Stomach (tissue), 9 donors: Measurements from ENCODE around the gene POT1. TPM values are rescaled to one million over a fixed set of nuclear protein-coding genes. Genes with fewer than 3 reads are reported as not detected.

Experiments used
- DNase-seq, 2 donors: peaks; one replicate each; pipeline versions ENCODE4 v3.0.0 to v3.0.0-alpha.2; 2013 to 2019
- H3K27ac ChIP-seq, 5 donors: fragments of 200-600 bp in 4 of 5; sonication (generic) in 4 of 5; one replicate each; pipeline ENCODE4 v1.5.1; 2013 to 2019; ENCODE audit warnings: mild to moderate bottlenecking in 1 of 5, moderate library complexity in 1 of 5
- H3K27me3 ChIP-seq, 3 donors: fragments of 200-600 bp; sonication (generic); one replicate each; pipeline ENCODE4 v1.5.1; 2017 to 2019; ENCODE audit warnings: mixed run types in 1 of 3
- H3K36me3 ChIP-seq, 4 donors: fragments of 200-600 bp; sonication (generic); 1 replicate in 3 of 4; 2 replicates in 1 of 4; pipeline ENCODE4 v1.5.1; 2016 to 2019
- H3K4me1 ChIP-seq, 4 donors: fragments of 200-600 bp; sonication (generic); one replicate each; pipeline ENCODE4 v1.5.1; 2016 to 2019
- H3K4me3 ChIP-seq, 4 donors: fragments of 200-600 bp; sonication (generic) in 3 of 4; one replicate each; pipeline ENCODE4 v1.5.1; 2016 to 2019; ENCODE audit warnings: mild to moderate bottlenecking in 1 of 4
- H3K9me3 ChIP-seq, 4 donors: fragments of 200-600 bp; sonication (generic); one replicate each; pipeline ENCODE4 v1.5.1; 2016 to 2019
- EP300 ChIP-seq: sonication (generic); formaldehyde crosslinking; IDR thresholded peaks from one replicate; pipeline ENCODE4 v1.6.1; 2017; ENCODE audit warnings: antibody characterized with exemption
- POLR2A ChIP-seq, 4 donors: fragments of 450-650 bp; IDR thresholded peaks; one replicate each; pipeline ENCODE4 v1.6.1; 2016; ENCODE audit warnings: antibody characterized with exemption in 4 of 4, control low read depth in 2 of 4, mild to moderate bottlenecking in 1 of 4, moderate library complexity in 1 of 4
- POLR2AphosphoS5 ChIP-seq, 3 donors: sonication (generic); formaldehyde crosslinking; IDR thresholded peaks; one replicate each; pipeline ENCODE4 v1.6.1; 2016; ENCODE audit warnings: antibody characterized with exemption in 3 of 3
- WGBS, 5 donors: extraction: QIAGEN DNeasy Blood & Tissue Kit in 3 of 5; methylation state at CpG; one replicate each; pipeline versions ENCODE4 v1.1.5 to v1.1.7; 2013 to 2018; 5-methylcytosine and 5-hydroxymethylcytosine counted together
- intact Hi-C: fragments of 100-400 bp; cut with DNase I; formaldehyde crosslinking; loops from one replicate; pipeline ENCODE4 v1.15.1; 2023; ENCODE audit warnings: low total_unique reads
- polyA plus RNA-seq, 3 donors: library from polyadenylated mRNA; stranded (reverse); fragments of 200-250 nt; gene quantifications; one replicate each; pipeline ENCODE4 v1.2.3, GENCODE V29; 2013
- total RNA-seq, 5 donors: library from RNA; depleted of rRNA; stranded (reverse); fragments of >200 nt; gene quantifications; one replicate each; pipeline versions ENCODE4 v1.1.0 to v1.2.3, GENCODE V29; 2014 to 2016
- TF ChIP-seq, protein P1 (sequence below), 7 experiments: fragments of 450-650 bp in 4 of 7; fragments of 200-600 bp in 3 of 7; sonication (generic) in 3 of 7; IDR thresholded peaks; one replicate each; pipeline ENCODE4 v1.5.1; 2016 to 2019; ENCODE audit warnings: antibody characterized with exemption in 7 of 7, control low read depth in 2 of 7, mild to moderate bottlenecking in 1 of 7
- donor health status: healthy with polysubstance abuse.
- donor health status: Bipolar disorder and iron deficiency.
- donor health status: healthy.

POT1 gene
- total and polyA plus RNA-seq, 8 donors: 4.3 to 47.5 (median 8.9) TPM

DNA sequence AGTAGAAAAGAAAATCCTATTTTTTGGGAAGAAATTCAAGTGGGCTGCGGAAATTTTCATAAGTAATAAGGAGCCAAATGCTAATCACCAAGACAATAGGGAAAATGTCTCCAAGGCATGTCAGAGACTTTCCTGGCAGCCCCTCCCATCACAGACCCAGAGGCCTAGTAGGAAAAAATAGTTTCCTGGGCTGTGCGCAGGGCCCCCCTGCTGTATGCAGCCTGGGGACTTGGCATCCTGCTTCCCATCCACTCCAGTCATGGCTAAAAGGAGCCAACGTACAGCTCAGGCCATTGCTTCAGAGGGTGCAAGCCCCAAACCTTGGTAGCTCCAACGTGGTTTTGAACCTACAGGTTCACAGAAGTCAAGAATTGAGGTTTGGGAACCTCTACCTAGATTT, 12.8 kb upstream of the POT1 start:
- Histone ChIP-seq H3K4me1 (no peaks in the 10 kb centered on the region), H3K36me3 (no peaks in the 10 kb centered on the region), H3K27me3 (no peaks in the 10 kb centered on the region), H3K27ac (no peak overlapping the region), H3K4me3 (no peak overlapping the region), H3K9me3 (no peaks in the 10 kb centered on the region)
- WGBS, 5 donors: 74 to 82% (median 76%) methylated on average over 3 to 4 of the region's 4 CpGs
- TF ChIP-seq POLR2A (IDR thresholded peaks at IDR 0.05) (no peak), POLR2AphosphoS5 (IDR thresholded peaks at IDR 0.05) (no peak), EP300 (no peak)
- TF ChIP-seq, protein P1, sequence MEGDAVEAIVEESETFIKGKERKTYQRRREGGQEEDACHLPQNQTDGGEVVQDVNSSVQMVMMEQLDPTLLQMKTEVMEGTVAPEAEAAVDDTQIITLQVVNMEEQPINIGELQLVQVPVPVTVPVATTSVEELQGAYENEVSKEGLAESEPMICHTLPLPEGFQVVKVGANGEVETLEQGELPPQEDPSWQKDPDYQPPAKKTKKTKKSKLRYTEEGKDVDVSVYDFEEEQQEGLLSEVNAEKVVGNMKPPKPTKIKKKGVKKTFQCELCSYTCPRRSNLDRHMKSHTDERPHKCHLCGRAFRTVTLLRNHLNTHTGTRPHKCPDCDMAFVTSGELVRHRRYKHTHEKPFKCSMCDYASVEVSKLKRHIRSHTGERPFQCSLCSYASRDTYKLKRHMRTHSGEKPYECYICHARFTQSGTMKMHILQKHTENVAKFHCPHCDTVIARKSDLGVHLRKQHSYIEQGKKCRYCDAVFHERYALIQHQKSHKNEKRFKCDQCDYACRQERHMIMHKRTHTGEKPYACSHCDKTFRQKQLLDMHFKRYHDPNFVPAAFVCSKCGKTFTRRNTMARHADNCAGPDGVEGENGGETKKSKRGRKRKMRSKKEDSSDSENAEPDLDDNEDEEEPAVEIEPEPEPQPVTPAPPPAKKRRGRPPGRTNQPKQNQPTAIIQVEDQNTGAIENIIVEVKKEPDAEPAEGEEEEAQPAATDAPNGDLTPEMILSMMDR (IDR thresholded peaks at IDR 0.05): no peak
- DNase-seq: no peak
- intact Hi-C loops: no loop called here

DNA sequence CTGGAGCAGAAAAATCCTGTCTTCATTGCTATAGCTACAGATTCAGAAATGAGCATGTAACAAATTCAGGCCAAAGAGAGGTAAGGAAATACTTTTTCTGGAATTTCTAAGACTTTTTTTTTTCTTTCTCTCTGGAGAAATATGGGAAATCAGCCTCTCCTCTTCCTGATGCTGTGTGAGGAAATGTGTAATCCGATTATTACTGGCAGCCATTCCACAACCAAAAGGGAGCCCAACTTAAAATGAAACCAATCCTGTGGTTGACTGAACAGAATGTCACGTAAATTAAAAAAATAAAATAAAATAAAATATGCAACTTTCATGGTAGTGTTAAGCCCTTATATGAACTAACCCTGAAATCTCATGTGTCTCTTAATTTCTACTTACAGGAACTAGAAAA, 10.7 kb upstream of the POT1 start:
- TF ChIP-seq POLR2A (IDR thresholded peaks at IDR 0.05) (no peak), POLR2AphosphoS5 (IDR thresholded peaks at IDR 0.05) (no peak), EP300 (no peak)
- TF ChIP-seq, protein P1 (IDR thresholded peaks at IDR 0.05): no peak
- 76 to 91% (median 85%) methylated on average over 2 of the region's 2 CpGs for WGBS, 5 donors
- no peaks in the 10 kb centered on the region for H3K27me3 ChIP-seq
- no peaks in the 10 kb centered on the region for H3K36me3 ChIP-seq
- H3K4me1 ChIP-seq: no peaks in the 10 kb centered on the region
- no peak for DNase-seq
- no peak overlapping the region for H3K27ac ChIP-seq
- intact Hi-C loops: no loop called here
- H3K4me3 ChIP-seq: no peak overlapping the region
- no peaks in the 10 kb centered on the region for H3K9me3 ChIP-seq

DNA sequence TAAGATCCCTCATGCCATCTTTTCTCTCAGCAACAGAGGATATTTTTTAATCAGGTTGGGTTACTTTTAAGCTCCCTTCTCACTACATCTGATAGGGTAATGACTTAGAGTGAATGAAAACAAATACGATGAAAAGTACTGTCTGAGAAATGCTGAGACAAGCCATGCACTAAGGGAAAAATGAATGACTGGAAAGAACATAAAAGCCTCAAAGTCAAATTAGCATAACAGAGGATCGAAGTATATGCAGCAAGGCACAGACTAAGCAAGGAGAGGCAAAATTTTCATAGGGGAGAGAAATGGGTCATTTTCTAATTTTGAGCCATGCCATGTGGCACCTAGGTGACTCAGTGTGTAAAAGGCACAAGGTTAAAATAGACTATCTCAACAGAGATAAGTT, 8.5 kb upstream of the POT1 start:
- Histone ChIP-seq H3K36me3 (no peaks in the 10 kb centered on the region), H3K4me3 (no peak overlapping the region), H3K4me1 (no peaks in the 10 kb centered on the region), H3K9me3 (no peaks in the 10 kb centered on the region), H3K27ac (no peak overlapping the region), H3K27me3 (no peaks in the 10 kb centered on the region)
- TF ChIP-seq EP300 (no peak), POLR2AphosphoS5 (IDR thresholded peaks at IDR 0.05) (no peak), POLR2A (IDR thresholded peaks at IDR 0.05) (no peak)
- TF ChIP-seq, protein P1 (IDR thresholded peaks at IDR 0.05): no peak
- WGBS, 5 donors: 80 to 89% (median 85%) methylated on average over 2 of the region's 2 CpGs
- DNase-seq: no peak
- intact Hi-C loops: no loop called here

DNA sequence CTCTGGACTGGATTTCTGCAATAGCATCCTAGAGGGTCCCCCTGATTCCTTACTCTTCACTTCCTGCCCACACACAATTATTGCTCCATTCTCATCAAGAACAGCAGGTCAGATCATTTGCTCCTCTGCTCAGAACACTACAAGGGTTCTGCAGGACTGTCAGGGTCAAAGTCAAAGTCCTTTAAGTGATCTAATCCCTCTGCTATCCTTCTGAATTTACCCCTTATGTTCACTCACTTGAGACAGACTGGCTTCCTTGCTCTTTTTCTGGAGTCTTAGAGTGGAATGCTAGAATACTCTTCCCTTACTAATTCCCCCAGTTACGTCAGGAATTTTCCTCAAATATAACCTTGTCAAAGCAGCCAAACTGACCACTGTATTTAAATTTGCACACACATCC, 7.5 kb upstream of the POT1 start:
- H3K36me3 ChIP-seq: no peaks in the 10 kb centered on the region
- DNase-seq: no peak
- H3K4me3 ChIP-seq: no peak overlapping the region
- TF ChIP-seq, protein P1 (IDR thresholded peaks at IDR 0.05): no peak
- TF ChIP-seq EP300 (no peak), POLR2AphosphoS5 (IDR thresholded peaks at IDR 0.05) (no peak), POLR2A (IDR thresholded peaks at IDR 0.05) (no peak)
- H3K27me3 ChIP-seq: no peaks in the 10 kb centered on the region
- intact Hi-C loops: no loop called here
- H3K9me3 ChIP-seq: no peaks in the 10 kb centered on the region
- H3K27ac ChIP-seq: no peak overlapping the region
- no peaks in the 10 kb centered on the region for H3K4me1 ChIP-seq
- 88 to 100% (median 92%) methylated on average over 1 of the region's 1 CpG for WGBS, 5 donors

DNA sequence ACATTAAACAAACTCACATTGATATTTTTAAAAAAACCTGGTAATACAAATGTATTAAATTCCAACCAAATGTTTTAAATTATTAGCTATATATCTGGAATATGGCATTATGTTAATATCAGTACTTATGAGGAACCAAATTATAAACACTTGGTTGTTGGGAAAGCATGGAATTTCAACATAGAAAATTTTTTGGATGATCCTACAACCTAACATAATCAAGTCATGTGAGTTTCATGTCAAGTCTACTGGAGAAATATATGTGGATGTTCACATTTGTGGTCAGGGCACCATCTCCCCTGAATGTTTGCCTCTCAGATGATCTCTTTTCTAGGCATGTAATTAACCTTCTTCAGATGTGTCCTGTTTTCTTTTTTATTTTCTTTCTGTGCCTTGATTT, 5.2 kb upstream of the POT1 start:
- Histone ChIP-seq H3K27ac (no peak overlapping the region), H3K4me3 (no peak overlapping the region), H3K27me3 (no peaks in the 10 kb centered on the region), H3K9me3 (no peaks in the 10 kb centered on the region), H3K36me3 (no peaks in the 10 kb centered on the region), H3K4me1 (no peaks in the 10 kb centered on the region)
- intact Hi-C loops: no loop called here
- no peak for TF ChIP-seq EP300
- no peak for TF ChIP-seq POLR2A (IDR thresholded peaks at IDR 0.05)
- no peak for TF ChIP-seq POLR2AphosphoS5 (IDR thresholded peaks at IDR 0.05)
- TF ChIP-seq, protein P1 (IDR thresholded peaks at IDR 0.05): no peak
- no peak for DNase-seq
